ENCODE results near the gene EGFL8.

EGFL8 gene

GRCh38 chr6:32146687-32147086 lies 17.7 kb upstream of the EGFL8 start:
- DNase-seq (ENCODE audit: low read depth) = no peak

GRCh38 chr6:32147401-32148132 lies 16.8 kb upstream of the EGFL8 start:
- DNase-seq (ENCODE audit: low read depth) = no peak

- DNase-seq (ENCODE audit: low read depth) = no peak
Measured at GRCh38 chr6:32148289-32149091, 15.9 kb upstream of the EGFL8 start.

GRCh38 chr6:32149092-32149755 lies 15.2 kb upstream of the EGFL8 start:
- no peak for DNase-seq (ENCODE audit: low read depth)

GRCh38 chr6:32149932-32150870 lies 14.2 kb upstream of the EGFL8 start:
- DNase-seq (ENCODE audit: low read depth) = no peak

- no peak for DNase-seq (ENCODE audit: low read depth)
Measured at GRCh38 chr6:32151181-32151862, 13.1 kb upstream of the EGFL8 start.

- no peak for DNase-seq (ENCODE audit: low read depth)
Measured at GRCh38 chr6:32151863-32152768, 12.3 kb upstream of the EGFL8 start, which contains the start of gene PRRT1. Gene PRRT1, minus strand, starts transcription at chr6:32151939. Its CDS starts 112 bp downstream, at chr6:32151827.

GRCh38 chr6:32152769-32153563 lies 11.4 kb upstream of the EGFL8 start:
- DNase-seq (ENCODE audit: low read depth) = no peak

- DNase-seq (ENCODE audit: low read depth) = peak; percentile 89
Measured at GRCh38 chr6:32153564-32154513, 10.6 kb upstream of the EGFL8 start, which contains the start of gene PPT2. Gene PPT2, plus strand, starts transcription at chr6:32154141. Its CDS starts 454 bp downstream, at chr6:32154595.

GRCh38 chr6:32154514-32155161 lies 9.8 kb upstream of the EGFL8 start:
- no peak for DNase-seq (ENCODE audit: low read depth)

GRCh38 chr6:32156891-32157290 lies 7.5 kb upstream of the EGFL8 start:
- DNase-seq (ENCODE audit: low read depth) = no peak

- no peak for DNase-seq (ENCODE audit: low read depth)
Measured at GRCh38 chr6:32158052-32158451, 6.3 kb upstream of the EGFL8 start.

- DNase-seq (ENCODE audit: low read depth) = no peak
Measured at GRCh38 chr6:32163559-32164258, 686 bp upstream of the EGFL8 start.

GRCh38 chr6:32166411-32167061 lies 2.1 kb downstream of the EGFL8 start:
- DNase-seq (ENCODE audit: low read depth) = no peak

GRCh38 chr6:32167154-32167760 lies 2.9 kb downstream of the EGFL8 start:
- DNase-seq (ENCODE audit: low read depth) = no peak

All from fibroblast of the conjunctiva (primary cell).